GM19043 (cell line): Measurements from ENCODE around the gene PILRB.
"Not testable (repeated sequence)": the region's sequence is repeated elsewhere in the genome, so short reads cannot be mapped to it uniquely, and the experiment has no call there.

Source experiments
- ATAC-seq: cut with Tn5 transposase; IDR thresholded peaks from one replicate; pipeline ENCODE4 v1.9.1; 2021; ENCODE audit warnings: low read depth; ENCODE audit not compliant: unreplicated experiment

PILRB gene

GRCh38 chr7:100353685-100354330 lies 4.1 kb upstream of the PILRB start:
- ATAC-seq: no peak

- ATAC-seq: no peak
Observed at GRCh38 chr7:100356416-100357068, 1.4 kb upstream of the PILRB start.

- no peak for ATAC-seq
Observed at GRCh38 chr7:100357131-100357561, 771 bp upstream of the PILRB start.

GRCh38 chr7:100358857-100359212 lies 918 bp downstream of the PILRB start:
- ATAC-seq: no peak

- no peak for ATAC-seq
Observed at GRCh38 chr7:100360135-100360854, 2.4 kb downstream of the PILRB start.

GRCh38 chr7:100363098-100363497 lies 5.2 kb downstream of the PILRB start:
- no peak for ATAC-seq

- ATAC-seq: not testable (repeated sequence)
Observed at GRCh38 chr7:100363797-100364196, 5.9 kb downstream of the PILRB start.

- no peak for ATAC-seq
Observed at GRCh38 chr7:100364480-100364879, 6.6 kb downstream of the PILRB start.

- ATAC-seq: peak; percentile 3
Observed at GRCh38 chr7:100365998-100366367, 8.1 kb downstream of the PILRB start.

GRCh38 chr7:100366411-100367250 lies 8.7 kb downstream of the PILRB start:
- ATAC-seq: no peak

- no peak for ATAC-seq
Observed at GRCh38 chr7:100367251-100367620, 9.3 kb downstream of the PILRB start.

GRCh38 chr7:100367676-100368613 lies 10.0 kb downstream of the PILRB start:
- ATAC-seq: no peak

- ATAC-seq: peak; percentile 55
Observed at GRCh38 chr7:100369105-100369504, 11.2 kb downstream of the PILRB start.

- ATAC-seq: no peak
Observed at GRCh38 chr7:100370303-100370702, 12.4 kb downstream of the PILRB start.

- ATAC-seq: no peak
Observed at GRCh38 chr7:100370746-100371145, 12.8 kb downstream of the PILRB start.

GRCh38 chr7:100371561-100372171 lies 13.7 kb downstream of the PILRB start:
- ATAC-seq: no peak

GRCh38 chr7:100372256-100372655 lies 14.3 kb downstream of the PILRB start:
- ATAC-seq: no peak

- no peak for ATAC-seq
Observed at GRCh38 chr7:100372694-100373093, 14.8 kb downstream of the PILRB start.

- no peak for ATAC-seq
Observed at GRCh38 chr7:100373261-100373831, 15.4 kb downstream of the PILRB start, which contains the start of gene PILRA. Gene PILRA (plus strand): TSS chr7:100373487. CDS start chr7:100373657, 170 bp downstream.
